Fibroblast of skin of abdomen (primary cell): ENCODE results near the gene LIN7B. TPM values are rescaled to one million over a fixed set of nuclear protein-coding genes. Genes with fewer than 3 reads are reported as not detected.
A peak's percentile ranks its signal among the peaks of the same experiment; 100 is the strongest.

Experiments used
- DNase-seq: peaks from one replicate; pipeline ENCODE4 v3.0.0-alpha.2; 2013
- polyA plus RNA-seq, 2 experiments: library from polyadenylated mRNA; unstranded; fragments of 120-200 nt; gene quantifications; one replicate each; pipeline ENCODE4 v1.2.1, GENCODE V29; 2013; ENCODE audit not compliant: insufficient read length in 2 of 2

Gene LIN7B
- polyA plus RNA-seq (2013, experiment 1 of 2; ENCODE audit: insufficient read length) = 7.6 TPM
- 8.0 TPM for polyA plus RNA-seq (2013, experiment 2 of 2; ENCODE audit: insufficient read length)

DNA sequence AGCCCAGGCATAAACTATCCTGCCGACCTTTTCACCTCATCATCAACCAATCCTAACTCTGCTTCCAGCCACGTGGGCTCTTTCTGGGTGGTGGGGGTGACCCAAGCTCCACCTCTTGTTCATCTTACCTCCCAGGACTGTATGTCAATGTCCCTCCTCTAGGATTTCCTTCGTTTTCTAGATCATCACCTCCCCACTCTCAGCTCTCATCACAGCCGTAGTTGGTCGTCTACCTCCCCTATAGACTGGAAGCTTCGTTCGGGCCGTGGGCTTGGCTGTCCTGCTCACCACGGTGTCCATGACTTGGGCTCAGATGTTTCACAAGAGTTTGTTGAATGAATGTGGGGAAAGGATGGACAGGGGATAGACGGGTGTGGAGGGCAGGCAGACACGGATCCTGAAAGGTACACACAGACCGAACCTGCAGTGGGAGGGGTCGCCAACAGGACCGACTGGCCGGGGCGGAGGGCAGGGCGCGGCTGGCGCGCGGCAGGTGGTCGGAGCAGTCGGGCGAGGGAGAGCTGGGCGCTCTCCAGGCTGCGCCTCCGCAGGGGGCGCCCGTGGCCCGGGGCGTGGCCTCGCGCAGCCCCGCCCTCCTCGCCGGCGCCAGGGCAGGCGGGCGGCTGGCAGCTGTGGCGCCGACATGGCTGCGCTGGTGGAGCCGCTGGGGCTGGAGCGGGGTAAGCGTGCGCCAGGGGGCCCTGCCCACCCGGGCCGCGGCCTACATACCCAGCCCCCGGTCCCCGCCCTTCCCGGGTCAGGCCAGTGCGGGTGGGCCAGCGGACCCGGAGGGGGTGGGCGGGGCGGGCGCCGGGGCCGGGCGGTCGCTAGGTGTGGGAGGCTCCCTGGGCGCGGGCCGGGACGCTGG lies at the start of gene LIN7B:
Gene LIN7B, plus strand, starts transcription at position 609 of the 868 bp plus-strand sequence. Its CDS starts 35 bp downstream, at position 644.
- peak; percentile 63 for DNase-seq

- DNase-seq = peak; percentile 28
Measured at GRCh38 chr19:49064768-49065611, 49.2 kb upstream of the LIN7B start, which contains the start of gene NTF4. Gene NTF4 (minus strand): TSS chr19:49064818. CDS start chr19:49061997, 2,821 bp downstream.

GRCh38 chr19:49065905-49066512 lies 48.2 kb upstream of the LIN7B start:
- DNase-seq = no peak

- no peak for DNase-seq
Measured at GRCh38 chr19:49067554-49067953, 46.6 kb upstream of the LIN7B start.

GRCh38 chr19:49069026-49069425 lies 45.1 kb upstream of the LIN7B start:
- no peak for DNase-seq

DNA sequence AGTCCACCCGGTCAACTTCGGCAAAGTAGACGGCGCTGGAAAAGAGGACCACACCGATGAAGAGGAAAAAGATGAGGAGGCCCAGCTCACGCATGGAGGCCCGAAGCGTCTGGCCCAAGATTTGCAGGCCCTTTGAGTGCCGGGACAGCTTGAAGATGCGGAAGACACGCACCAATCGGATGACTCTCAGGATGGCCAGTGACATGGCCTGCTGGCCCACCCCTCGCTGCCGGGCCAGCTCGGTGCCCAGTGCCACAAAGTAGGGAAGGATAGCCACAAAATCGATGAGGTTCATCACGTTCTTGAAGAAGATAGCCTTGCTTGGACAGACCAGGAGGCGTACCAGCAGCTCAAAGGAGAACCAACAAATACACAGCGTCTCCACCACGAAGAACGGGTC lies 43.8 kb upstream of the LIN7B start:
- DNase-seq = no peak

DNA sequence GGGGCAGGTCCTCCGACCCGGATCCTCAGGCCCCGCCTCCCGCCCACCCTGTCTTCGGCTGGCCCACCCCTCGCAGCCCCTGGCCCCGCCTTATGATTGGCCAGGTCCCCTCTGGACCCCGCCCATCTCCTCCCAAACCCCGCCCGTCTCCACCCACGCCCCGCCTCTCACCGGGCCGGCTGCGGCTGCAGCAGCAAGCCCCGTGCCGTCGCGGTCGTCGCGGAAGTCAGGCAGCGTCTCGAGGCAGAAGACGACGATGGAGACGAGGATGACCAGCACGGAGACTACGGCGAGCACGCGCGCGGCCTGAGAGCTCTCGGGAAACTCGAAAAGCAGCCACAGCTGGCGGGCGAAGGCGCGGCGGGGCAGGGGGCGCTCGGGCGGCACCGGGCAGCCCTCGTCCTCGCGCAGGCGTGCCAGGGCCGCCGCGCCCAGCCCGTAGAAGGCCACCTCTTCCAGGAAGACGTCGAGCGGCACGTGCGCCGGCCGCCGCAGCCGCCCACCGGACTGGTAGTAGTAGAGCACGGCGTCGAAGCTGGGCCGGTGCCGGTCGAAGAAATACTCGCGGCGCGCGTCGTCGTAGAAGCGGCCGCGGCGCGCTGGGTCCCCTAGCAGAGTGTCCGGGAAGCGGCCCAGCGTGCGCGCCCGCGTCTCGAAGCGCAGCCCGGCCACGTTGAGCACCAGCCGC lies 42.2 kb upstream of the LIN7B start:
- no peak for DNase-seq

DNA sequence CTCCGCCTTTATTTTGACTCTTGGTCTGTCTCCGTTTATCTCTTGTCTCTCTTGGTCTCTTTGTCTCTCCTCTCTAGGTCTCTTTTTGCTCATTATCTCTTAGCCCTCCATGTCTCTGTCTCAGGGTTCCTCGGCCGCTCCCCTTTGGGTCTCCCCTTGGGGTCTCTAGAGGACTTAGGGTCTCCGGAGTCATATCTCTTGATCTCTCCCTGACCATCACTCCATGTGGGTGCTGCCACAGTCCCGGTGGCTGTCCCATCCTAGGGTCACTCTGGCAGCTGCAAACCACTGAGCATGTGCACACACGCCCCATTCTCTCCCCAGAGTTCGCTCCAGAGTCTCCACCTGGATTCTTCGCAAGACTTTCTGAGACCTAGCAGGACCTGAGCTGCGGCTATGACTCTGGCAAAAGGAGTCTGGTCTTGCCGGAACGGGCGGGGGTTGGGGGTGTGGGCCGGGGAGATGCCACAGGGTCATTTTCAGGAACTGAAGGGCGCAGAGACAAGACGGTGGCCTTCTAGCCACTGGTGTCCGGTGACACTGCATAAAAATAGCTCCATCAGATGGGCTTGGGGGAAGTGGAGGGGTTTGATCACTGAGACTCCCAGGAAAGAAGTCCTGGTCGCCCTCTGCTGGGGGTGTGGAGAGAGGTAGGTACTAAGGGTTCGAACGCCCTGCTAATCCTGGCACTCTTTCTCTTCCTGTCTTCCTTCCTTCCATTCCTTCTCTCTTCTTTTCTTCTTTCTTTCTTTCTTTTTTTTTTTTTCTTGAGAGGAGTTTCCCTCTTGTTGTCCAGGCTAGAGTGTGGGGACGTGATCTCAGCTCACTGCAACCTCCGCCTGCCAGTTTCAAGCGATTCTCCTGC lies 40.4 kb upstream of the LIN7B start:
- no peak for DNase-seq

DNA sequence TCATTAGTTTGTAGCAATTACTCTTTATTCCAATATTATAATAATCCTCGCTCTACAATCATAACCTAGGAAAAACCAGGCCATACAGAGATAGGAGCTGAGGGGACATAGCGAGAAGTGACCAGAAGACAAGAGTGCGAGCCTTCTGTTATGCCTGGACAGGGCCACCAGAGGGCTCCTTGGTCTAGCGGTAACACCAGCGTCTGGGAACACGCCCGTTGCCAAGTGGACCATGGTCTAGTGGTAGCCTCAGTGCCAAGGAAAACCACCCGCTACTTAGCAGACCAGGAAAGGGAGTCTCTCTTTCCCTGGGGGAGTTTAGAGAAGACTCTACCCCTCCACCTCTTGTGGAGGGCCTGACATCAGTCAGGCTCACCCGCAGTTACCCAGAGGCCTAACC lies 39.3 kb upstream of the LIN7B start:
- peak; percentile 37 for DNase-seq

GRCh38 chr19:49080392-49080791 lies 33.8 kb upstream of the LIN7B start:
- DNase-seq = no peak

DNA sequence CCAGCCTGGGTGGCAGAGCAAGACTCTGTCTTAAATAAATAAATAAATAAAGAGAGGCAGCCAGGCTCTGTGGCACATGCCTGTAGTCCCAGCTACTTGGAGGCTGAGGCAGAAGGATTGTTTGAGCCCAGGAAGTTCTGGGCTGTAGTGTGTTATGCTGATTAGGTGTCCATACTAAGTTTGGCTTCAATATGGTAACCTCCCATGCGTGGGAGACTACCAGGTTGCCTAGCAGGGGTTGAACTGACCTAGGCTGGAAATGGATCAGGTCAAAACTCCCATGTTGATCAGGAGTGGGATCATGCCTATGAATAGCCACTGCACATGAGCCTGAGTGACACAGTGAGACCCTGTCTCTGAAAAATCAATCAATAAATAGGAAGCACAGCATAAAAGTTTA lies 32.9 kb upstream of the LIN7B start:
- DNase-seq = no peak

- DNase-seq = no peak
Measured at GRCh38 chr19:49084206-49085019, 29.8 kb upstream of the LIN7B start.

- peak; percentile 100 for DNase-seq
Measured at GRCh38 chr19:49085020-49085867, 28.9 kb upstream of the LIN7B start, which contains the start of gene SNRNP70. Gene SNRNP70 (plus strand): TSS chr19:49085451. CDS start chr19:49086415, 964 bp downstream.

DNA sequence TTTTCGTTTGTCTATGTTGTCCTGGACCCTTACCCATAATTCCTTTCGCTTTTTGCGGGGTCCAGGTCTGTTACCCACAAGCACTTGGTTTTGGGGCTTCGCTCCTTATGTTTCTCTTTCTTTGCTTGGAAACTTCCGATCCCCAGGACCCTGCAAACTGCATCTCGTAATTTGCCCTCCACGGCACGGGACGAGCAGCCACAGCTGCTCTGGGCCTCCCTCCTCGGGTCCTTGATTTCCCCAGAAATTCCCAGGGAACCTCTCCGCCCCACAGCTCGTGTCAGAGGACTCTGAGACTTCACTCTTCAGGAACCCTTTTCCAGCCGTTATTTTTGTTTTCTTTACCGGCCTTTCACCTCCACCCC lies 28.3 kb upstream of the LIN7B start:
- DNase-seq = no peak

DNA sequence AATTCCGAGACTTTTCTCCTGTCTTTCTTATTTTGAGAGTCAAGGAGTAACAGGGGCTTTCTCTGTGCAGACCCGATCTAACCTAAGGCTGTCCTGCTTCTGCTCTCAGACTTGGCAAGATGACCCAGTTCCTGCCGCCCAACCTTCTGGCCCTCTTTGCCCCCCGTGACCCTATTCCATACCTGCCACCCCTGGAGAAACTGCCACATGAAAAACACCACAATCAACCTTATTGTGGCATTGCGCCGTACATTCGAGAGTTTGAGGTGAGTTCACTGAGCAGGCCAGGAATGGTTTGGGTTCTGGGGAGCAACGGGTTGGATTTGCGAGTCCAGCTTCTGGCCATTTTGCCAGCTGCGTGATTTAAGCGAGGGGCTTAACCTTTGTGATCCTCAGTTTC lies 27.9 kb upstream of the LIN7B start:
- DNase-seq = no peak

DNA sequence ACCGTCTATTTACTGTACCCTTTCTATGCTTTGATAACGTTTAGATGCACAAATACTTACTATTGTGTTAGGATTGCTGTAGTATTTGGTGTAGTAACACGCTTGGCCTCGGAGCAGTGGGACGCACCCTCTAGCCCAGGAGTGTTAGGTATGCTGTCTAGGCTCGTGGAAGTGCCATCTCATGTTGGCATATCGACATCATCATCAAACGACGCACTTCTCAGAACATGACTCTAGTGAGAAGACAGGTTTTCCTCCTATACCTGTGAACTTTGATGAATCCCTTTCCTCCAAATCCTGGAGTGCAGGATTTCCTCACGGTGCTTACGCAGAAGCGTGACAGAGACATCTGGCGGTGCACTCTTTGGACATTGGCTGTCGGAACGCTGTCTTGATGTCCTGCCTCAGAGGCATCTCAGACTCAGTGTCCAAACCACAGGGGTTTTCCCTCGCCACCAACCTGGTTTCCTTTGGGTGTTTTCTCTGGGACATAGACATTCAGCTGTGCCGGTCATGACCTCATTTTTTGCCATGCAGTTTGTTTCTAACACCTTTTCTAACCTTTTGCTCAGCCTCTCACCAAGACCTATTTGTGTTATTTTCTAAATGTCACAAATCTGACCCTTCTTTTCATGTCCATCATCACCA lies 22.7 kb upstream of the LIN7B start:
- DNase-seq = no peak

DNA sequence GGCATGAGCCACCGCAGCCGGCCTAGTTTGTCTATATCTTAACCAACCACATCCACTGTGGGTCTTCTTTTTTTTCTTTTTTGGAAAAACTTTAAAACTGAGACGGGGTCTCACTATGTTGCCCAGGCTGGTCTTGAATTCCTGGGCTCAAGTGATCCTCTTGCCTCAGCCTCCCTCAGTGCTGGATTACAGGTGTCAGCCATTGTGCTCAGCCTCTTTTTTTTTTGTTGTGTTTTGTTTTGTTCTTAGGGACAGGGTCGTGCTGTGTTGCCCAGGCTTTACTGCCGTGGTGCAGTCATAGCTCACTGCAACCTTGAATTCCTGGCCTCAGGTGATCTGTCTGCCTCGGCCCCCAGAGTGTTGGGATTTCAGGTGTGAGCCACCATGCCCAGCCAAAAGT lies 21.5 kb upstream of the LIN7B start:
- no peak for DNase-seq
